Hepatocyte (in vitro differentiated cells): ENCODE data around the gene PFN3.

ENCODE experiments used
- CTCF ChIP-seq: fragments of 200-600 bp; sonication (generic); IDR thresholded peaks from 2 replicates; pipeline ENCODE4 v1.5.1; 2016; ENCODE audit warnings: antibody characterized with exemption, mild to moderate bottlenecking; ENCODE audit not compliant: poor library complexity
- EZH2 ChIP-seq: fragments of 200-600 bp; sonication (generic); IDR thresholded peaks from 2 replicates; pipeline ENCODE4 v1.6.1; 2016; ENCODE audit warnings: antibody characterized with exemption, mild to moderate bottlenecking, borderline replicate concordance

GRCh38 chr5:177354256-177354655 is 46.2 kb downstream of the PFN3 start:
- TF ChIP-seq CTCF (no peak), EZH2 (no peak)
